ENCODE results near the gene TRIM44.
"Not testable (repeated sequence)": the region's sequence is repeated elsewhere in the genome, so short reads cannot be mapped to it uniquely, and the experiment has no call there.

TRIM44 gene

GRCh38 chr11:35746356-35747153 lies 84.0 kb downstream of the TRIM44 start:
- Histone ChIP-seq H3K27me3 (ENCODE audit: insufficient read depth, insufficient read length) (no peaks in the 10 kb centered on the region), H3K9ac (ENCODE audit: insufficient read length, low read depth) (no peak overlapping the region), H3K4me3 (ENCODE audit: insufficient read length, low read depth) (no peak overlapping the region), H3K4me1 (ENCODE audit: insufficient read depth, insufficient read length) (no peaks in the 10 kb centered on the region), H3K36me3 (ENCODE audit: insufficient read depth, insufficient read length, low read length) (peaks cover 5% of the 10 kb centered on the region), H3K9me3 (ENCODE audit: insufficient read depth, low read length) (no peaks in the 10 kb centered on the region)
- DNase-seq (ENCODE audit: low read depth, low spot score), result no peak
- TF ChIP-seq SUZ12 (IDR thresholded peaks at IDR 0.05; ENCODE audit: extremely low read depth, insufficient read depth, insufficient read length) (no peak), ZNF274 (IDR thresholded peaks at IDR 0.05; ENCODE audit: low read depth, low read length) (no peak), YY1 (IDR thresholded peaks at IDR 0.05; ENCODE audit: insufficient read depth, insufficient read length) (no peak)

GRCh38 chr11:35747668-35748067 lies 85.1 kb downstream of the TRIM44 start:
- Histone ChIP-seq H3K9ac (ENCODE audit: insufficient read length, low read depth) (no peak overlapping the region), H3K9me3 (ENCODE audit: insufficient read depth, low read length) (no peaks in the 10 kb centered on the region), H3K27me3 (ENCODE audit: insufficient read depth, insufficient read length) (no peaks in the 10 kb centered on the region), H3K4me3 (ENCODE audit: insufficient read length, low read depth) (no peak overlapping the region), H3K4me1 (ENCODE audit: insufficient read depth, insufficient read length) (no peaks in the 10 kb centered on the region), H3K36me3 (ENCODE audit: insufficient read depth, insufficient read length, low read length) (peaks cover 4% of the 10 kb centered on the region)
- DNase-seq (ENCODE audit: low read depth, low spot score), result no peak
- no peak for TF ChIP-seq YY1 (IDR thresholded peaks at IDR 0.05; ENCODE audit: insufficient read depth, insufficient read length)
- no peak for TF ChIP-seq ZNF274 (IDR thresholded peaks at IDR 0.05; ENCODE audit: low read depth, low read length)
- no peak for TF ChIP-seq SUZ12 (IDR thresholded peaks at IDR 0.05; ENCODE audit: extremely low read depth, insufficient read depth, insufficient read length)

- no peaks in the 10 kb centered on the region for H3K4me1 ChIP-seq (ENCODE audit: insufficient read depth, insufficient read length)
- no peak for DNase-seq (ENCODE audit: low read depth, low spot score)
- H3K27me3 ChIP-seq (ENCODE audit: insufficient read depth, insufficient read length), result no peaks in the 10 kb centered on the region
- TF ChIP-seq ZNF274 (IDR thresholded peaks at IDR 0.05; ENCODE audit: low read depth, low read length) (no peak), YY1 (IDR thresholded peaks at IDR 0.05; ENCODE audit: insufficient read depth, insufficient read length) (no peak), SUZ12 (IDR thresholded peaks at IDR 0.05; ENCODE audit: extremely low read depth, insufficient read depth, insufficient read length) (no peak)
- H3K4me3 ChIP-seq (ENCODE audit: insufficient read length, low read depth), result no peak overlapping the region
- no peaks in the 10 kb centered on the region for H3K9me3 ChIP-seq (ENCODE audit: insufficient read depth, low read length)
- no peak overlapping the region for H3K9ac ChIP-seq (ENCODE audit: insufficient read length, low read depth)
- H3K36me3 ChIP-seq (ENCODE audit: insufficient read depth, insufficient read length, low read length), result no peaks in the 10 kb centered on the region
These were observed 86.1 kb downstream of the TRIM44 start for GRCh38 chr11:35748644-35749043.

GRCh38 chr11:35750315-35750714 lies 87.7 kb downstream of the TRIM44 start:
- DNase-seq (ENCODE audit: low read depth, low spot score), result no peak
- no peak overlapping the region for H3K4me3 ChIP-seq (ENCODE audit: insufficient read length, low read depth)
- H3K36me3 ChIP-seq (ENCODE audit: insufficient read depth, insufficient read length, low read length), result no peaks in the 10 kb centered on the region
- no peaks in the 10 kb centered on the region for H3K27me3 ChIP-seq (ENCODE audit: insufficient read depth, insufficient read length)
- H3K4me1 ChIP-seq (ENCODE audit: insufficient read depth, insufficient read length), result no peaks in the 10 kb centered on the region
- H3K9me3 ChIP-seq (ENCODE audit: insufficient read depth, low read length), result no peaks in the 10 kb centered on the region
- TF ChIP-seq ZNF274 (IDR thresholded peaks at IDR 0.05; ENCODE audit: low read depth, low read length) (no peak), YY1 (IDR thresholded peaks at IDR 0.05; ENCODE audit: insufficient read depth, insufficient read length) (no peak), SUZ12 (IDR thresholded peaks at IDR 0.05; ENCODE audit: extremely low read depth, insufficient read depth, insufficient read length) (no peak)
- H3K9ac ChIP-seq (ENCODE audit: insufficient read length, low read depth), result no peak overlapping the region

GRCh38 chr11:35750981-35751663 lies 88.5 kb downstream of the TRIM44 start:
- Histone ChIP-seq H3K27me3 (ENCODE audit: insufficient read depth, insufficient read length) (no peaks in the 10 kb centered on the region), H3K4me1 (ENCODE audit: insufficient read depth, insufficient read length) (no peaks in the 10 kb centered on the region), H3K9ac (ENCODE audit: insufficient read length, low read depth) (no peak overlapping the region), H3K9me3 (ENCODE audit: insufficient read depth, low read length) (no peaks in the 10 kb centered on the region), H3K4me3 (ENCODE audit: insufficient read length, low read depth) (no peak overlapping the region), H3K36me3 (ENCODE audit: insufficient read depth, insufficient read length, low read length) (no peaks in the 10 kb centered on the region)
- no peak for TF ChIP-seq SUZ12 (IDR thresholded peaks at IDR 0.05; ENCODE audit: extremely low read depth, insufficient read depth, insufficient read length)
- TF ChIP-seq ZNF274 (IDR thresholded peaks at IDR 0.05; ENCODE audit: low read depth, low read length), result no peak
- no peak for TF ChIP-seq YY1 (IDR thresholded peaks at IDR 0.05; ENCODE audit: insufficient read depth, insufficient read length)
- no peak for DNase-seq (ENCODE audit: low read depth, low spot score)

GRCh38 chr11:35751664-35752061 lies 89.1 kb downstream of the TRIM44 start:
- Histone ChIP-seq H3K4me1 (ENCODE audit: insufficient read depth, insufficient read length) (no peaks in the 10 kb centered on the region), H3K36me3 (ENCODE audit: insufficient read depth, insufficient read length, low read length) (no peaks in the 10 kb centered on the region)
- no peak for DNase-seq (ENCODE audit: low read depth, low spot score)

GRCh38 chr11:35752115-35752514 lies 89.5 kb downstream of the TRIM44 start:
- Histone ChIP-seq H3K27me3 (ENCODE audit: insufficient read depth, insufficient read length) (no peaks in the 10 kb centered on the region), H3K9me3 (ENCODE audit: insufficient read depth, low read length) (no peaks in the 10 kb centered on the region), H3K36me3 (ENCODE audit: insufficient read depth, insufficient read length, low read length) (no peaks in the 10 kb centered on the region), H3K4me1 (ENCODE audit: insufficient read depth, insufficient read length) (no peaks in the 10 kb centered on the region), H3K4me3 (ENCODE audit: insufficient read length, low read depth) (no peak overlapping the region), H3K9ac (ENCODE audit: insufficient read length, low read depth) (no peak overlapping the region)
- TF ChIP-seq SUZ12 (IDR thresholded peaks at IDR 0.05; ENCODE audit: extremely low read depth, insufficient read depth, insufficient read length) (no peak), ZNF274 (IDR thresholded peaks at IDR 0.05; ENCODE audit: low read depth, low read length) (no peak), YY1 (IDR thresholded peaks at IDR 0.05; ENCODE audit: insufficient read depth, insufficient read length) (no peak)
- DNase-seq (ENCODE audit: low read depth, low spot score), result no peak

More at GRCh38 chr11:35751664-35752061, 89.1 kb downstream of the TRIM44 start:
- H3K9ac ChIP-seq (ENCODE audit: insufficient read length, low read depth), result no peak overlapping the region
- no peaks in the 10 kb centered on the region for H3K27me3 ChIP-seq (ENCODE audit: insufficient read depth, insufficient read length)
- no peaks in the 10 kb centered on the region for H3K9me3 ChIP-seq (ENCODE audit: insufficient read depth, low read length)
- no peak overlapping the region for H3K4me3 ChIP-seq (ENCODE audit: insufficient read length, low read depth)
- TF ChIP-seq SUZ12 (IDR thresholded peaks at IDR 0.05; ENCODE audit: extremely low read depth, insufficient read depth, insufficient read length) (no peak), ZNF274 (IDR thresholded peaks at IDR 0.05; ENCODE audit: low read depth, low read length) (no peak), YY1 (IDR thresholded peaks at IDR 0.05; ENCODE audit: insufficient read depth, insufficient read length) (no peak)

GRCh38 chr11:35753573-35753972 lies 91.0 kb downstream of the TRIM44 start:
- H3K27me3 ChIP-seq (ENCODE audit: insufficient read depth, insufficient read length); H3K4me3 ChIP-seq (ENCODE audit: insufficient read length, low read depth); H3K36me3 ChIP-seq (ENCODE audit: insufficient read depth, insufficient read length, low read length); H3K9ac ChIP-seq (ENCODE audit: insufficient read length, low read depth); H3K4me1 ChIP-seq (ENCODE audit: insufficient read depth, insufficient read length); H3K9me3 ChIP-seq (ENCODE audit: insufficient read depth, low read length); DNase-seq (ENCODE audit: low read depth, low spot score): not testable (repeated sequence)

- H3K9ac ChIP-seq (ENCODE audit: insufficient read length, low read depth); H3K4me1 ChIP-seq (ENCODE audit: insufficient read depth, insufficient read length); DNase-seq (ENCODE audit: low read depth, low spot score); H3K36me3 ChIP-seq (ENCODE audit: insufficient read depth, insufficient read length, low read length); H3K27me3 ChIP-seq (ENCODE audit: insufficient read depth, insufficient read length); H3K4me3 ChIP-seq (ENCODE audit: insufficient read length, low read depth); H3K9me3 ChIP-seq (ENCODE audit: insufficient read depth, low read length): not testable (repeated sequence)
These were observed 97.4 kb downstream of the TRIM44 start for GRCh38 chr11:35759951-35760350.

Measured in NT2/D1 (cell line).